Cortex of kidney (tissue), 1 donor: Measurements from ENCODE around the gene IPO11.
"Not testable (repeated sequence)": the region's sequence is repeated elsewhere in the genome, so short reads cannot be mapped to it uniquely, and the experiment has no call there.

Source experiments
- DNase-seq: peaks from one replicate; lab custom pipeline; 2025; lab: John Stamatoyannopoulos, UW

The IPO11 gene

DNA sequence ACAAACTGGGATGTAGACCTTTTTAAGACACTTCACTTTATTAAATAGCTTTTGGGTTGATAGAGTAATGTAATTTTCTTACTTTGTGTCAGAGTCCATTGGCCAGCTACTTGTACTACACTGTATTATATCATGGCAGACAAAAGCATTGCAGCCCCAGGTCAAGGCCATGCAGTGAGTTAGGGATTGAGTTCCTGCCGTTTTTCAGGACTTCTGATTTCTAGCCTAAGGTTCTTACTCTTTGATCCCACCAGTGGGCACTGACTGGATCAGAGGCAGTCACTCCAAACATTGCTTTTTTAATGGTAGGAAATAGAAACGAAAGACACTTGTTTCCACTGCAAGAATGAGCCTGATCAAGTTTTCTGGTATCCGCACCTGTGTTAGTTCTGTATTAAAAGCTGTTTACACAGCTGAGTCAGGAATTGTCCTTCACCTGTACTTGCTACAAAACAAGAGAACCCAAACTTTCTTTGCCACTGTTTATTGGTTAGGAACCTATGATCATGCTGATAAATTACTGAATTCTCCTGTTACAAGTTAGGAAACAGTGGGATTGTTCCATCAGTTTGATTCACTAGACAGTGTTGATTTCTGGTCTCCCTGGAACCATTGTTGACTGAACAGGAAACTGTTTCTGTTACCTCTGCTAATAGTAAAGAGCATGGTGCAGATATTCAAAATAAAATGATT is 188.1 kb downstream of the IPO11 start:
- no peak for DNase-seq

DNA sequence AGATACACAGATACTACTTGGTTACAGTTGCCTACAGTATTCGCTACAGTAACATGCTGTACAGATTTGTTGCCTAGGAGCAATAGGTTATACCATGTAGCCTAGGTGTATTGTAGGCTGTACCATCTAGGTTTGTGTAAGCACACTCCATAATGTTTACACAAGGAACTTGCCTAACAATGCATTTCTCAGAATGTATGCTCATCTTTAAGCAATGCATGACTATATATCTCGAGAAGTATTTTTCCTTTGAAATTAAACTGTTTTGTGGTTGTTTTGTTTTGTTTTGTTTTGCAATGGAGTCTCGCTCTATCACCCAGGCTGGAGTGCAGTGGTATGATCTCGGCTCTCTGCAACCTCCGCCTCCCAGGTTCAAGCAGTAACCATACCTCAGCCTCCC is 191.4 kb downstream of the IPO11 start:
- DNase-seq: no peak

DNA sequence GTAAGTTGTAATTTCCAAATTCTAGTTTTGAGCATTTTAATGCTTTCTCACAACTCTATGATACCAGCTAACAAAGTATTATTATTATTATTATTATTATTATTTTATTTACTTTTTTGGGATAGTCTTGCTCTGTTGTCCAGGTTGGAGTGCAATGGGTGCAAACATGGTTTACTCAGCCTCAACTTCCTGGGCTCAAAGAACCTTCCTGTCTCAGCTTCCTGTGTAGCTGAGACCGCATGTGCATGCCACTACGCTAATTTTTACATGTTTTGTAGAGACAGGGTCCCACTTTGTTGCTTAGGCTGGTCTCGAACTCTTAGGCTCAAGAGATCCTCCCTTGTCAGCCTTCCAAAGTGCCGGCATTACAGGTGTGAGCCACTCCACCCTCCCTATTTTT is 193.1 kb downstream of the IPO11 start:
- no peak for DNase-seq

DNA sequence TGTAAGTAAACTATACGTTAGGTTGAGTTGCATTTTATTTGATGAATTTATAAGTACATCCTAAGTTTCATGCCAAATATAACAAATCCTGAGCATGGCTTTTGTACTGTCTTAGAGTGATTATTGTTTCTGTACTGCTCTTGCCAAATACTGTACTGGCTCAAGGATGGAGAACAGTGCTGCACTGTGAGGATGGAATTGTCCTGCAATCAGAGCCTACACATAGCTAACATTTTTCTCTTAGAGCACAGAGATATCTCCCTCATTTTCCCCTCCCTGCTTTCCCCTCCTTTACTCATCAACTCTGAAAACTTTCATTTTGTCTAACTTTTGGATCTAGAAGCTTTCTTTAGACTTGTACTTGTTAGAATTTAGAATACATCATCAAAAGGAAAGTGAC is 194.3 kb downstream of the IPO11 start:
- no peak for DNase-seq

DNA sequence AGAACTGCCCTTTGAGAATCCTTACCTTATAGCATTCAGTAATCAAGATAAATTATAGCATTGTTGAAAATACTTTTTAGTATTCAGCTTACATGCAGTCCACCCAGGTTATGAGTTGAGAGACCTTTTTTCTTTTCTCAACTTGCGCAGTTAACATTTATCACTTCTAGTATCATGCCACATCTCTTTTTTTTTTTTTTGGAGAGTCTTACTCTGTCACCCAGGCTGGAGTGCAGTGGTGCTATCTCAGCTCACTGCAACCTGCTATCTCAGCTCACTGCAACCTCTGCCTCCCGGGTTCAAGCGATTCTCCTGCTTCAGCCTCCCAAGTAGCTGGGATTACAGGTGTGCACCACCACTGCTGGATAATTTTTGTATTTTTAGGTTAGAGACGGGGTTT is 195.1 kb downstream of the IPO11 start:
- no peak for DNase-seq

DNA sequence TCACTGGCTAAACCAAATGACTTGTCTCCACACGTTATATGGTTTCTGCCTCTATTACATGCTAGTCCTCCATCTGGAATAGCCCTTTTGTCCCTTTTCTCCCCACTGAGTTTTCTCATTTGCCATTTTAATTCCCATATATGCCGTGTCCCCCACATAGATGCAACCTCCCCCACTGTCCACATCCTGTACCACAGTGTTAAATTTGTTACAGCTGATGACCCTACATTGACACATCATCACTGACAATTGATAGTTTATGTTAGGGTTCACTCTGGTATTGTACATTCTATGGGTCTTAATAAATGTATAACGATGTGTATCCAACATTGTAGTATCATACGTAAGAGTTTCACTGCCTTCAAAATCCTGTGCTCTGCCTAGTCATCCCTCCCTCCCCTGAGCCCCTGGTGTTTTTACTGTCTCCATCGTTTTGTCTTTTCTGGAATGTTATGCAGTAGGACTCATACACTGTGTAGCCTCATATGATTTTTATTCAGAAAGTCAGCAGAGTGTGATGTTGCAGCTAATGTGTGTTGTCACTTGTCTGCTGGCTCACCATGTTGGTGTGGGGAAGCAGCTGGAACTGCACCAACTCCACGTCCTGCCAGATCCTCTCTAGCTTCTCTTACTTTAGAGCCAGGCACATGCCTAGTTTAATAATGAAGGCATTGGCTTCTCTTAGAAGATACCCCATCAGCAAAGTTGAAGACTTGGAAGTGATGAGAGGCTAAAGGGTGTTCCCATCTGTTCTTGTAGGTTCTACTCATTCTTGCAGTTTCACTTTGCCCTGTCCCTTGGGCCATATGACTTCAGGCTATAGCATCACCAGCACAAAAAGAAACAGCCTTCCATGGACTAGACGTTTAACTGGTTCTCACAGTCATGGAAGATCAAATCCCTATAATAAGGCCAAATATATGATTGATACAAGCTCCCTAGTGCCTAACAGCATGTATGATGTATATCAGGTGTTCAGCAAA is 196.3 kb downstream of the IPO11 start:
- DNase-seq: no peak

DNA sequence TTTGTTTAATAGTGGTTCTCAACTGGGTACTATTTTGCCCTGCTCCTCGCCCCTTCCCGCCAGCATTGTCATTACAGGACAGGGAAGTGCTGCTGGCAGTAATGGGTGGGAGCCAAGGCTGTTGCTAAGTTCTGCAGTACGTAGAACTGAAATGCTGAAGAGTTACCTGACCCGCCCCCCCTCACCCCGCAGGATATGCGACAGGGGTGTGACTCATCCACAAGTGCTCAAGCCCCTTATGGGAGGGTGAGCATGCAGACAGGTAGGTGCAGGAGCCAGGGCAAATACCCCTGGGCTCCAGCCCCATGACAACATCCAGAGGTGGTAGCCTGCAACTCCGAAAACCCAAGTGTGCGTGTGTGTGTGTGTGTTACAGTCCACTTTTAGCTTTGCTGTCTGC is 201.8 kb downstream of the IPO11 start:
- no peak for DNase-seq

DNA sequence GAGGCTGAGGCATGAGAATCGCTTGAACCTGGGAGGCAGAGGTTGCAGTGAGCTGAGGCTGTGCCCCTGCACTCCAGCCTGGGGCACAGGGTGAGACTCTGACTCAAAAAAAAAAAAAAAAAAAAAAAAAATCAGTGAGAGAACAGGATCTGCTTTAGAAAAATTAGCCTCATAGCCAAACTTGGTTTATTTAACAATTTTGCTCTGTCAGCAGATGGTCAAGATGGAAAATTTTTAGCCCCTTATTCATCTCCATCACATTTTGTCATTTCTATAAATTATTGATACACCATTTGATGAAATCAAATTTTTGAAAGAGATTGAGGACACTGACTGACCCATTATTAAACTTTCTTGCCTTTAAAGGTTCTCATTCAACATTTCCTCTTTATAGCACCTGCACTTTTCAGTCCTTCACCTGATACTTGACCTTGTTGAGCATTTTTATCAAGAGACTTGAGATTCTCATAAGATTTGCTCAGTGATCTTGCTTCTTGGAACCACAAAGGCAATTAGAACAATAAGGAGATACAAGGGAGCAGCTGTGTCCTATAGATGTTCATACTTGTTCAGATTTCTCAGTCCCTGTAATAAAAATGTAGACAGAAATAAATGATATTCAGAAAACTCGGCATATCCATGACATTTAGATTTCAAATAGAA is 204.2 kb downstream of the IPO11 start:
- no peak for DNase-seq

DNA sequence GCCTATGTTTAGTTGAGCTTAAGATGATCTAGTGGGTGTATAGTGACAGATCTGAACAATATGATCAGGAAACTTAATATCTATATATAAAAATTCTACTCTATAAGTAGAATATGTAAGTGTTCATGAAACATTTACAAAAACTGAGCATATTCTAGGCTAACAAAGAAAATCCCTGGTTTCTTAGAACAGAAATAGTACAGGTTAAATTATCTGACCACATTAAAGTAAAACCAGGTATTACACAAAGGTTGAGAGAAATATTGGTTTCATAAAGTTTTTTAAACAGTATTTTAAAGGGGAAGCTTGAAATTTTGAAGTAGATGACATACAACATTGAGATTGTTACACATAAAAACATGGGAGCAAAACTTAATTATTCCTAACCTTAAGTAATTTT is 205.4 kb downstream of the IPO11 start:
- DNase-seq: no peak

DNA sequence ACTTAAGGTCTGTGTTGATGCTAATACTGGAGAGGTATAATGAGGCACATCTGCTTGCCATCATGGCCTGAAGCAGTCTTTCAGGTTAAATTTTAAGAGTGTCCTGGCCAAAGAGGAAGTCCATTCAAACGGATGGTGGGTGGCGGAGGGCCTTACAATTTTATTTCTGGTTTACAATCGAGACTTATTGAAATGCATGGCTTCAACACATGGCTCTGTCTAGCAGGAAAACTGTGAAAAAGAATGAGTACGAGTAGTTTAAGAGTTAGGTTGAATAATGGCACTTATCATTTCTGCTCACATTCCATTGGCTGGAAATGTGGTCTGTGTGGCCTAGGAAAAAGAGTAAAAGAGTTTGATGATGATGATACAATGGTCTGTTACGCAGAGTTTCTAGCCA is 208.2 kb downstream of the IPO11 start:
- no peak for DNase-seq

DNA sequence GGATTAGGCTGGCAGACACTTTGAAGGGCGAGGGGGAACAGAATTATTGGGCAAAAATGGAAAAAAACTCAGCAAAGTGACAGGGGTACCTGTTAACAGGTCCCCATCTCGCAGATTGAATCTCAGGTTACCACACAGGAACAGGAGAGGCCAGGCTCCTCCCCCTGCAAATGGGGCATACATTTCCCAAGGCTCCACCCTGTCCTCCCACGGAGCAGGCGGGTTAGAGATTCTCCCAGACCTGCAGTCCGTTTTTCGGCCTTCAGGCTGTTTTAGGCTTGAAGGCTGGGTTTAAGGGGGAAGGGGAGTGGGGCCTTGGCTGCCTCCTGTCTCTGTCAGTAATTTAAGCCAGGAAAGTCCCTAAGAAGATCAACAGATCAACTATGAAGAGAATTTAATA is 208.7 kb downstream of the IPO11 start:
- no peak for DNase-seq

DNA sequence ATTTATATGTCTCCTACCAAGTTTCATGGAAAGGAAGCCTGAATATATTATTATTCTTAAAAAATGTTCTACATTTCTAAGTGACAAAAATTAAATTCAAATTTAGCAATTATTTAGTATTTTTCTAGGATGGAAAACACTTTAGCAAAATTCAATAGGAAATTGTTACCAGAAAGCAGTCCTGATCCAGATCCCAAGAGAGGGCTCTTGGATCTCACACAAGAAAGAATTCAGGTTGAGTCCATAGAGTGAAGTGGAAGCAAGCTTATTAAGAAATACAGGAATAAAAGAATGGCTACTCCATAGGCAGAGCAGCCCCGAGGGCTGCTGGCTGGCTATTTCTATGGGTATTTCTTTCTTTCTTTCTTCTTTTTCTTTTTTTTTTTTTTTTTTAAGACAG is 210.7 kb downstream of the IPO11 start:
- DNase-seq: no peak

DNA sequence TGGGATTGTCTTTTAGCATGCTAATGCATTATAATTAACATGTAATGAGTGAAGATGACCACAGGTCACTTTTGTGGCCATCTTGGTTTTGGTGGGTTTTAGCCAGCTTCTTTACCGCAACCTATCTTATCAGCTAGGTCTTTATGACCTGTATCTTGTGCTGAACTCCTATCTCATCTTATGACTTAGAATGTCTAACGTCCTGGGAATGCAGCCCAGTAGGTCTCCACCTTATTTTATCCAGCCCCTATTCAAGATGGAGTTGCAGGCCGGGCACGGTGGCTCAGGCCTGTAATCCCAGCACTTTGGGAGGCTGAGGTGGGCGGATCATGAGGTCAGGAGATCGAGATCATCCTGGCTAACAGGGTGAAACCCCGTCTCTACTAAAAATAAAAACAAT is 211.9 kb downstream of the IPO11 start:
- not testable (repeated sequence) for DNase-seq

DNA sequence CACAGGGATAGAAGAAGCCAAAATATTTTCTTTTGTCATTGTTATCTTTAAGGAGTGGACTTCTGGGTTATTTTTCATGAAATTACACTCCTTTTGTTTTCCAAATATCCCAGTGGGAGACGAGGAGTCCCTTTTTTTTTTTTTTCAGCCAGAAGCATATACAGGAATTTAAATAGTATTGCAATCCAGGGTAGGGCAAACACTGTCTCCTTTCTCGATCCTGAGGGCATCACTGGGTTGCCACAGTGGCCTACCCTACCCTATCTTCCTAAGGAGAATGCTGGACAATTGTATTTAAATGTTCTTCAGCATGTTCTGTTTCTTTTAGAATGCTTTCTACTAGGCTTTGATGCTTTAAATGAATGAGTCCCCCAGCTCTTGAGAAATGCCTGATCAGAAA is 214.0 kb downstream of the IPO11 start:
- no peak for DNase-seq

DNA sequence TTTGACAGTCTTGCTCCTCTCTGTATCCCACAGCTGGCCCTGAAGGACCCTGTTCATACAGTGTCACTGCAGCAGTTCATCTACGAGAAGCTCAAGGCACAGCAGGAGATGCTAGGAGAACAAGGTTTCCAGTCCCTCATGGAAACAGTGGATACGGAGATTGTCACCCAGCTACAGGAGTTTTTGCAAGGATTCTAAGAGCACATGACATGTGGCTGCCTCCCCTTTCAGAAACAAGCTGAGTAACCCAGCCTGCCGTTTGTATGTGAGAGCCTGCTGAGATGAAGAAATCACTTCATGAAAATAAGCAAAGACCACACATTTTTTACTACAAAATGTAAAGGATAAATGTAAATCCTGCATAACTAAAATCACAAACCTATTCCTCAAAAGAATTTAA is 214.6 kb downstream of the IPO11 start:
- DNase-seq: no peak

DNA sequence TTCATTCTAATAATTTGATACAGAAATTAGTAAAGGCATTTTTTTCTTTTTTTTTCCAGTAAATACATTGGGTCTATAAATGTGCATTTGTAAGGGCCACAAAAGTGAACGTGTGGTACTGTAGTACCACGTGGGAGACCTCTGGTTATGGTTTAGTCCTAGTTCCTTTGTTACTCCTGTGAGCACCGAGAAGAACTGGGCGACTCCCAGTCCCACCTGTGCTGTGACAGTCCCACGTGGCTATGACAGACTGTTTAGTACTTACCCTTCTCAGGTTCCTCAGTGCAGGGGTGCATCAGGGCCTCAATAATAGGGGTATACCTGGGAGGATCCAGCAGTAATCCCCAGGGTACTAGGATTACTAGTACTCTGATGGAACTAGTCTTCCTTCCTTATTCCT is 215.3 kb downstream of the IPO11 start:
- no peak for DNase-seq

DNA sequence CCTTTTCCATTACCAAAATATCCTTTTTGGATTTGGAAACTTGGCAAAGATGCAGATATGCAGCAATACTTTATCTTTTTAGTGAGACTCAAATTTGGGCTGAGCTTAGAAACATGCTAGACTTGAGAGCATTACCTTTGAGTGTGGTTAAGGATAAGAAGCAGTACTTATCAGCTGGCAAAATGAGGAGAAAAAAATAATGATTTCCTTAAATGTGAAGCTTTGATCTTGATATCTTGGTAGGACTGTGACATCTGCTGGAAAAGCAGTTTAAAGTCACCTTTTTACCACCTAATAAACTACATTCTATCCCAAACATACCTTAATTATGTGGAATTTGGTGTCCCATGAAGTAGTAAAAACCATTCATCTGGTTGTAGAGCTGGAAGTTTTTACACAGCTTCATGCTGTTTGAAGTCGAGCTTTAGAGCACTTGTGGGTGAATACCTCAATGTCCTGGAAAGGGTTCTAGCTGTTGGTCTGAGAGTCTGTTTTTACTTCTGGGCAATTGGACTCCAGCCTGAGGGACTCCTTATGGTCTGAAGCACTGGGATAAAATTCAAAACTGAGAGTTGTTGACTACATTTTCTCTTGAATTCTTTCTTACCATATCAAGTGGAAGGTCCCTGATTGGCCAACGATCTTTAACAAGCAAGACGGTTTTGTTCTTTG is 219.5 kb downstream of the IPO11 start:
- DNase-seq: no peak

DNA sequence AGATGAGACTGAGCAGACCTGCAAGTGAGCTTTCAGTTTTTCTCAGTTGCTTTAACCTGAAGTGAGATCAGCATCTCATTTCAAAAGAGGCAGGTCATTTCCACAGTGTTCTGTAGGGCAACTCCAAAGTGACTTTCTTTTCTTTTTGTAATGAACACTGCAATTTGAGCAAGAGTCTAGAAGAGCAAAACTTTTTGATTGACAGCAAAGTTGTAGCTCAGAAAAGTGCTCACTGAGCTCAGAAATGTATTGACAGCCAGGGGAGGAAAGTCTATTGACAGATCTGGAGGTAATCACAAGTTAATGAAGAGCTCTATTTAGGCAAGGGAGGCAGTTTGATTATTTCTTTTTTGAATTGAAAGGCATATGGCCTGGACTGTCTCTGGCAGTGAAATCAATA is 220.7 kb downstream of the IPO11 start:
- no peak for DNase-seq

DNA sequence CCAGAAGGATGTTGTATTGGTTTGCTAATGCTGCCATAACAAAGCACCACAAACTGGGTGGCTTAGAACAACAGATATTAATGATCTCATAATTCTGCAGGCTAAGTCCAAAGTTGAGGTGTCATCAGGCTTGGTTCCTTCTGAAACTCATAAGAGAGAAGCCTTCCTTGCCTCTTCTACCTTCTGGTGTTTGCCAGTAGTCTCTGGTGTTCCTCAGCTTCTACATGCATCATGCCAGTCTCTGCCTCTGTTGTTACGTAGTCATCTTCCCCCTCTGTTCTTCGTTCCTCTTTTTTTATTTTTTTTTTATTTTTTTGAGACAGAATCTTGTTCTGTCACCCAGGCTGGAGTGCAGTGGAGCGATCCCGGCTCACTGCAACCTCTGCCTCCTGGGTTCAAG is 227.9 kb downstream of the IPO11 start:
- no peak for DNase-seq

DNA sequence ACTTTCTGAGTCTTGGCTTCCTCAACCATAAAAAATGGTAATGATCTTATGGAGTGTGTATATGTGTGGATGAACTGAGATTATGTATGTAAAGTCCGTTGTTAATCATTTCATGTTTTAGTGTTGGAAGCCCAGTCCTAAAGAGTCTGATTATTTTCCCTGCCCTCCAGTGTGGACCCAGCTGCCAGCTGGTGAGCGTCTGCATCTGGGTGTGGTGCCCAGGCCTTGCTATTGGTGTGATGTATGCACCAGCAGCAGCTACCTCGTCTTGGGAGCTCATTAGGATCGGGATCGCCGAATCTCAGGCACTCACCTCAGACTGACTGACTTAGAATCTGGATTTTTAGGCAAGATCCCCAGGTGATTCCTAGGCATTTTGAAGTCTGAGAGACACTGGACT is 229.9 kb downstream of the IPO11 start:
- DNase-seq: no peak

DNA sequence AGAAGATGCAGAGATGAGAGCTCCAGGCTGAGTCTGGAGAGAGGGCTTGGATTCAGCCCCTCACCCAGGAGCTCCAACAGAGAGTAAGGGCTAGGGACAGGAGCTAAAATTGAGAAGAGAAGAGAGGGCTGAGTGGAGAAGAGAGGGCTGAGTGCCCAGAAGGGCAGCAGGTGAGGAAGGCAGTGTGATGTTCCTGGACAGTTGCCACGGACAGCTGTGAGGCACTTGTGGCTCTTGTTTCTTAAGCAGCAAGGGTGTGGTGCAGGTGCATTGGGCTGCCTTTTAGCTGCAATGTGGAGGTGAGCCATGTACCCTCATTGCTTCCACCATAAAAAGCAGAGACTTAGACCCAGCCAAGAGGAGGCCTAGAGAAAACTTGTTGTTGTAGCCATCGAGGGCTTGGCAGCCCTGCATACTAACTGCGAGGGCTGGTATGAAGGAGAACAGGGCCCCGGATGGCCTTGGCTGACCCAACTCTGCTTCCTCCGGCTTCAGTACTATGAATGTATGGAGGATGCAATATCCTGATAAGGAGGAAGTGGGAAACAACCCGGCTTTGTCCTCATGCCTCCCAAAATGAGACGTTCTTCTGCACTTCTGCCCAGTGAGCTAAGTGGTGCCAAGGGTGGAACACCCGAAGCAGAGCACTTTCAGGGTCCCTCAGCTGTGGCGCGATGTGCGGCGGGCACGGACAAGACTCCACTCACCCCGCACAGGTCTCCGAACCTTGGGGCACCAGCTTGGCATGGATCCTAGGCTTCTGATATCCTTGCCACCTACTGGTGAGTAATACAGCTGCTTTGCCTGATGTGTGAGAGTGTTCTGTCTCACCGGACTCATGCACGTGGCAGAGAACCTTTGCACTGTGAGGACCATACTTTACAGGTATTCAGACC is 231.2 kb downstream of the IPO11 start:
- no peak for DNase-seq
